ENCODE data around the gene HEXIM1. TPM values are rescaled to one million over a fixed set of nuclear protein-coding genes. Genes with fewer than 3 reads are reported as not detected.
A peak's percentile ranks its signal among the peaks of the same experiment; 100 is the strongest.

The HEXIM1 gene
- total and polyA plus RNA-seq, 4 experiments from 2014 or later: 2.8 to 30.8 (median 17.3) TPM

DNA sequence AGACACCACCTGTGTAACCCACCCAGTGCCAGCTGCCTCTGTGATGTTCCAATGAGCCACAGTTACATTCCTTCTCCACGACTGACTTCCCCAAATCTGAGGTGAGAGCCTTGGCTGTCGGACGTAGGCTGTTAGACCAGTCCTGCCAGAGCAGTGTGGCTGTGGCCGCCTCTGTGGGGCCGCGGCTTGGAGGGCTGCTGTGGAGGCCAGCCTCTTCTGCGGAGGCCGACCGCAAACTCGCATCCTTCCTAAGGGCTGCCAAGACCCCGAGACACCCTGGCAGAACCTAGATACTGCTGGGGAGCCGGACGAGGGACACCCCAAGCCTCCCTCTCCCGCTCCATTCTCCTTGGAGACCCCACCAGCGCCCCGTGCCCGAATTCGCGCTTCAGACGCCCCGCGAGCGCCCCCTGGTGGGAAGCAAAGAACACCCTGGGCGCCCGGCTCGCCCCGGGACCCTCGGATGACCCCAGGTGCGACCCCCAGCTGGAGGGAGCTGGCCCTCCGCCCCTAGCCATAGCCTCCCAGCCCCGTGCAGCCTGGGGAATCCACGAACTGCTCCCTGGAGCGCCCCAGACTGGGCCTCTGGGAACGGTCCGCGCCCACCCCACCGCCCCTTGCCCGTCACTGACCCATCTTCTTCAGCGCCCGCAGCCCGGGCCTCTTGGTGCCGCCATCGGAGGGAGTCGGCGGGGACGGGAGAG is 16.5 kb upstream of the HEXIM1 start:
- peak overlapping the region; percentile 53 to 78 (median 64) for H3K4me3 Mint-ChIP-seq
- intact Hi-C loops (cut with micrococcal nuclease): loop anchor here (1.0 to 2.0 kb wide), 3 partner anchors 70 to 356 kb away; partner anchors contain the start of gene NMT1
- Histone ChIP-seq H3K36me3 (ENCODE audit: insufficient read depth, low read length) (no peaks in the 10 kb centered on the region), H3K27me3 (ENCODE audit: insufficient read depth, low read length) (no peaks in the 10 kb centered on the region), H3K9me3 (ENCODE audit: control insufficient read depth in 1 of 2, low read length in 2 of 2) (no peaks in the 10 kb centered on the region), H3K4me1 (ENCODE audit: insufficient read depth, low read length) (peaks cover 21% of the 10 kb centered on the region), H3K27ac (ENCODE audit: low read depth, low read length) (peak overlapping the region; percentile 92), H3K4me3 (ENCODE audit: low read length in 2 of 2) (peak overlapping the region in 1 of 2 donors; percentile 65)
- H3K27ac Mint-ChIP-seq: peak overlapping the region in 3 of 7 donors; percentile 7 to 29 (median 18)
- H3K4me1 Mint-ChIP-seq: peaks cover 9 to 32% (median 16%) of the 10 kb centered on the region in 4 donors
- ChIA-PET CTCF (ENCODE audit: partially characterized antibody) (interaction anchor here (8.7 to 14.3 kb wide), 2 partner anchors 22 to 66 kb away, joined by 300 to 552 read pairs; partner anchors contain the start of genes HEXIM1 and HEXIM2), POLR2A (ENCODE audit: partially characterized antibody) (interaction anchor here (0.7 to 9.3 kb wide), 3 partner anchors 18 to 81 kb away, joined by 3 to 243 read pairs (median 3); partner anchors contain the start of genes HEXIM1 and NMT1)
- H3K27me3 Mint-ChIP-seq: no peaks in the 10 kb centered on the region
- DNase-seq: peak in 4 of 5 donors; percentile 34 to 53 (median 40)
- no peaks in the 10 kb centered on the region for H3K9me3 Mint-ChIP-seq
- peaks cover 0 to 7% of the 10 kb centered on the region in 2 donors for H3K36me3 Mint-ChIP-seq

DNA sequence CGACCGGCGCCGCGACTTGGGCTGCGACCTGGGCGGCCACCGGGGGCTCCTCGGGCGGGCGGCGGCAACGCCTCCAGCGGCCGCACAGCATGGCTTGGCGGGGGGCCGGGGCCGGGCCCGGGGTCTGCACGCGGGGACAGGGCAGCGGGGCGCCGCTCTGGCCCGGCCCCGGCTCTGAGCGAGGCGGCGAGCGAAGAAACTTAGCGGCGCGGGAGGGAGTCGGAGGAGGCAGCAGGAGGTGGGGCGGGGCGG is 16.0 kb upstream of the HEXIM1 start, which contains the start of gene PLCD3:
TSS of gene PLCD3 (minus strand) at position 196 of the 252 bp plus-strand sequence. CDS start at position 91, 105 bp downstream.
- Mint-ChIP-seq H3K4me1 (peaks cover 9 to 35% (median 16%) of the 10 kb centered on the region in 4 donors), H3K27ac (peak within 1 kb of the TSS; percentile 80 to 96 (median 95)), H3K36me3 (peaks cover 0 to 7% of the 10 kb centered on the region in 2 donors), H3K27me3 (no peaks in the 10 kb centered on the region), H3K4me3 (peak within 1 kb of the TSS; percentile 89 to 93 (median 92)), H3K9me3 (no peaks in the 10 kb centered on the region)
- no peaks in the 10 kb centered on the region for H3K27me3 ChIP-seq (ENCODE audit: insufficient read depth, low read length)
- ChIA-PET POLR2A (ENCODE audit: partially characterized antibody) (interaction anchor here (1.0 to 9.3 kb wide), 2 partner anchors 17 to 71 kb away, joined by 4 to 243 read pairs; partner anchors contain the start of genes HEXIM1 and NMT1), CTCF (ENCODE audit: partially characterized antibody) (interaction anchor here (8.7 to 14.3 kb wide), 2 partner anchors 22 to 66 kb away, joined by 300 to 552 read pairs; partner anchors contain the start of genes HEXIM1 and HEXIM2)
- peak within 1 kb of the TSS; percentile 92 for H3K27ac ChIP-seq (ENCODE audit: low read depth, low read length)
- H3K36me3 ChIP-seq (ENCODE audit: insufficient read depth, low read length): no peaks in the 10 kb centered on the region
- H3K9me3 ChIP-seq (ENCODE audit: control insufficient read depth in 1 of 2, low read length in 2 of 2): no peaks in the 10 kb centered on the region
- H3K4me3 ChIP-seq (ENCODE audit: low read length in 2 of 2): peak within 1 kb of the TSS; percentile 65 to 86
- peaks cover 25% of the 10 kb centered on the region for H3K4me1 ChIP-seq (ENCODE audit: insufficient read depth, low read length)
- intact Hi-C loops (cut with micrococcal nuclease): loop anchor here (1.0 to 2.0 kb wide), 3 partner anchors 71 to 357 kb away; partner anchors contain the start of gene NMT1
- no peak for DNase-seq

DNA sequence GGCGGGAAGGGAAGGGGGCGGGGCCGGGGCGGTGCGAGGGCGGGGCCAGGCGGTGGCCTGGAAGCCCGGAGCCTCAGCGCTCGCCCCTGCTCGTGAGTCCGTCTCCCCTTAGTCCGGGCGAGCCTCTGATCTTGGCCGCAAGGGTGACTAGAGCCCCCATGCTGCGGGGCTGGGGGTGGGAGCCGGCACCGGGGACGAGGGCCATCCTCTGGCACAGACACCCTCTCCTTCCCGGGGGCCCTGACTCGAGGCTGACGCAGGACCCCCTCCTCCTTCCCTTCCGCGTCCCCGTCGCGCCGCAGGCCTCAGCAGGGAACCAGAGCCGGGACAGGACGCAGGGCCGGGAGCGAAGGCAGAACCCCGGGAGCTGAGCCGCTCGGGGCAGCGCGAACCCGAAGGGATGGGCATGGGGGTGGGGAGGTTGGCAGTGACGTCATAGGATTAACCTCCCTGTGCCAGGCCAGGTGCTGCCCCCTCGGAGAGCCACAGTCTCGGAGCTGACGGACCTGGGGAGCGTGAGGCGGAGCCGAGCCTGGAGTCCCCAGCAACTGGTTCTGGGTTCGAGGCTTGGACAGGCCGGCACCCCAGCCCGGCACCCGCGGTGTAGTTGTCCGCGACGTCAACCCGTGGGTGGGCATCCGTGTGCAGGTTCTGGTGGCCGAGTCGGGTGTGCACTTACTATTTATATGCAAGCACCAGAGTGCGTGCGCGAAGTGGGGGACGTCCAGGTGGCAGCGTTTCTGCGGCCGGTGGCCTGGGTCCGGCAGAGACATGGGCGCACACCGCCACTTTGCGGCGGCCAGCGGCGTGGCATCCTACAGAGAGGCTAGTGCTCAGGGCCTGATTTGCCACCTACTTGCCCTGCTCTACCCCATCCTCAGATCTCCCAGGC is 15.5 kb upstream of the HEXIM1 start:
- Mint-ChIP-seq H3K36me3 (peaks cover 0 to 7% of the 10 kb centered on the region in 2 donors), H3K4me1 (peaks cover 9 to 37% (median 16%) of the 10 kb centered on the region in 4 donors), H3K27ac (peak overlapping the region; percentile 80 to 96 (median 95)), H3K9me3 (no peaks in the 10 kb centered on the region), H3K27me3 (no peaks in the 10 kb centered on the region), H3K4me3 (peak overlapping the region; percentile 89 to 93 (median 92))
- ChIA-PET POLR2A (ENCODE audit: partially characterized antibody) (interaction anchor here (0.6 to 9.3 kb wide), 4 partner anchors 17 to 284 kb away, joined by 3 to 243 read pairs (median 4); partner anchors contain the start of genes HEXIM1, HEXIM2 and NMT1), CTCF (ENCODE audit: partially characterized antibody) (interaction anchor here (1.1 to 14.3 kb wide), 6 partner anchors 21 to 65 kb away, joined by 3 to 552 read pairs (median 6); partner anchors contain the start of genes HEXIM1 and HEXIM2)
- peak overlapping the region; percentile 65 to 86 for H3K4me3 ChIP-seq (ENCODE audit: low read length in 2 of 2)
- H3K27ac ChIP-seq (ENCODE audit: low read depth, low read length): peak overlapping the region; percentile 92
- no peaks in the 10 kb centered on the region for H3K36me3 ChIP-seq (ENCODE audit: insufficient read depth, low read length)
- H3K27me3 ChIP-seq (ENCODE audit: insufficient read depth, low read length): no peaks in the 10 kb centered on the region
- intact Hi-C loops (cut with micrococcal nuclease): loop anchor here (1.0 to 2.0 kb wide), 3 partner anchors 72 to 358 kb away; partner anchors contain the start of gene NMT1
- no peaks in the 10 kb centered on the region for H3K9me3 ChIP-seq (ENCODE audit: control insufficient read depth in 1 of 2, low read length in 2 of 2)
- peaks cover 25% of the 10 kb centered on the region for H3K4me1 ChIP-seq (ENCODE audit: insufficient read depth, low read length)
- peak; percentile 75 to 81 (median 75) for DNase-seq

DNA sequence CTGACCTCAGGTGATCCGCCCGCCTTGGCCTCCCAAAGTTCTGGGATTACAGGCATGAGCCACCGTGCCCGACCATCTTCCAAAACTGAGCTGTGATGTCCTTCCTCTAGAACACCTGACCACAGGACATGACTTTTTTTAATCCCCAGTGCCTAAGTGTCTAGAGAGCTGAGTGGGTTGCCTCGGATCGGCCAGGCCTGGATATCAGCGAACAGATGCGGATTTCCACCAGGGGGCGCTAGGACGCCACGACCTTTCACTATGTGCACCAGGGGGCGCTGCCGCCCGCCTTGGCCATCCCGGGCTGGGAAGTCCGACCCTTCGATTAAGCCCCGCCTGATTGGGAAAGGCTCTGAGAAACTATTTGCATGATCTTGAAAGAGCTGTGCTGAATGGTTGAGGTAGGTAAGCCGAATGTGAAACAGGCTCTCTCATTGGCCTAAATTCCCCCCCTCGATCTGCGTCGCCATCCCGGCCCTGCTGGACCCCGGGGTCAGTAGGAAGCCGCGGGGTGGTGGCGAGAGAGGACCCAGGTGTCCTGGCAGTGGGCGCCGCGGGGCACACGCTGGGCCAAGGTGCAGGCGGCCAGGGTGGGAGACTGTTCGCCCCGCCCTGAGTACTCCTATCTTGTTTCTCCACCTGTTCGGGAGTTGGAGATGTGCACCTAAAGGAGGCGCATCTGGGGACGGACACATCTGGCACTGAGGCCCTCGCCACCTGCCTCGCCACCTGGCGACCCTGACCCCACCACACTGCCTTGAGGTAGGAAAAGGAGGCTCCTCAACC is 12.9 kb upstream of the HEXIM1 start, which contains the start of gene ACBD4:
TSS of gene ACBD4 (plus strand) at position 496 of the 786 bp plus-strand sequence. CDS start 458 bp downstream, outside the sequence.
- Histone ChIP-seq H3K36me3 (ENCODE audit: insufficient read depth, low read length) (no peaks in the 10 kb centered on the region), H3K27me3 (ENCODE audit: insufficient read depth, low read length) (no peaks in the 10 kb centered on the region), H3K27ac (ENCODE audit: low read depth, low read length) (peak within 1 kb of the TSS; percentile 70), H3K4me3 (ENCODE audit: low read length in 2 of 2) (peak within 1 kb of the TSS; percentile 90 to 92), H3K9me3 (ENCODE audit: control insufficient read depth in 1 of 2, low read length in 2 of 2) (no peaks in the 10 kb centered on the region), H3K4me1 (ENCODE audit: insufficient read depth, low read length) (peaks cover 25% of the 10 kb centered on the region)
- peak within 1 kb of the TSS; percentile 84 to 94 (median 90) for H3K4me3 Mint-ChIP-seq
- DNase-seq: peak; percentile 96 to 97 (median 97)
- intact Hi-C loops (cut with micrococcal nuclease): loop anchor here (1.0 kb wide), 4 partner anchors 13 to 63 kb away; partner anchors contain the start of genes HEXIM1 and HEXIM2
- POLR2A ChIA-PET (ENCODE audit: partially characterized antibody): interaction anchor here (0.5 to 9.3 kb wide), 20 partner anchors 9 to 236 kb away, joined by 3 to 243 read pairs (median 5); partner anchors contain the start of genes EFTUD2, FMNL1, HEXIM1 and HEXIM2
- CTCF ChIA-PET (ENCODE audit: partially characterized antibody): interaction anchor here (0.6 to 14.3 kb wide), 58 partner anchors 10 to 603 kb away, joined by 3 to 552 read pairs (median 4); partner anchors contain the start of genes FMNL1, HEXIM1, HEXIM2 and MAP3K14
- no peaks in the 10 kb centered on the region for H3K27me3 Mint-ChIP-seq
- H3K36me3 Mint-ChIP-seq: peaks cover 0 to 10% of the 10 kb centered on the region in 2 donors
- no peaks in the 10 kb centered on the region for H3K9me3 Mint-ChIP-seq
- peak within 1 kb of the TSS; percentile 86 to 94 (median 91) for H3K27ac Mint-ChIP-seq
- peaks cover 9 to 37% (median 16%) of the 10 kb centered on the region in 4 donors for H3K4me1 Mint-ChIP-seq

DNA sequence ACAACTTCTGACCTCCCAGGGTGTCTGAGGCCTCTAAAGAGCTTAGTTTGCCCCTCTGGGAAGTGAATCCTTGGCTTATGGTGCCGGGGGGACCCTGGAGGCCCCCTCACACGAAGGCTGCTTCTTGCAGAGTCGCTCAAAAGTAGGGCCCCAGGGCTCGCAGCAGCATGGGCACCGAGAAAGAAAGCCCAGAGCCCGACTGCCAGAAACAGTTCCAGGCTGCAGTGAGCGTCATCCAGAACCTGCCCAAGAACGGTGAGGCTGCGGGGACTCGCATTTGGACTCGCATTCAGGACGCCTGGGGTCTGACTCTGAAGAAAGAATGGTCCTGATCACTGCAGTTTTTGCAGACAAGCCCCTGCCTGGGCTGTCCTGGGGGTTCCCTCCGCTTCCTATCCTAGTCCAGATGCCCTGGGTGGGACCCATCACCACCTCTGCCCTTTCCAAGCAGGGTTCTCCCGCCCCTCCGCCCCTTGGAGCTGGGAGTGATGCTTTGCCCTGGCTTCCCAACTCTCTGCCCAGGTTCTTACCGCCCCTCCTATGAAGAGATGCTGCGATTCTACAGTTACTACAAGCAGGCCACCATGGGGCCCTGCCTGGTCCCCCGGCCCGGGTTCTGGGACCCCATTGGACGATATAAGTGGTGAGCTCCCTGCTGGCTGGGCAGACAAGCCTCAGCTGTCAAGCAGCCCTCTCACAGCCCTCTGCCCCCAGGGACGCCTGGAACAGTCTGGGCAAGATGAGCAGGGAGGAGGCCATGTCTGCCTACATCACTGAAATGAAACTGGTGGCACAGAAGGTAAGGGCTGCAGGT is 12.1 kb upstream of the HEXIM1 start:
- peaks cover 29% of the 10 kb centered on the region for H3K4me1 ChIP-seq (ENCODE audit: insufficient read depth, low read length)
- no peaks in the 10 kb centered on the region for H3K27me3 Mint-ChIP-seq
- peak in 2 of 5 donors; percentile 12 to 36 for DNase-seq
- peak overlapping the region; percentile 86 to 94 (median 91) for H3K27ac Mint-ChIP-seq
- ChIA-PET CTCF (ENCODE audit: partially characterized antibody) (interaction anchor here (0.6 to 14.3 kb wide), 55 partner anchors 11 to 361 kb away, joined by 3 to 552 read pairs (median 5); partner anchors contain the start of genes FMNL1, HEXIM1, HEXIM2 and MAP3K14), POLR2A (ENCODE audit: partially characterized antibody) (interaction anchor here (0.6 to 9.3 kb wide), 18 partner anchors 8 to 237 kb away, joined by 3 to 243 read pairs (median 5); partner anchors contain the start of genes EFTUD2, FMNL1, HEXIM1 and HEXIM2)
- intact Hi-C loops (cut with micrococcal nuclease): loop anchor here (1.0 kb wide), 4 partner anchors 12 to 62 kb away; partner anchors contain the start of genes HEXIM1 and HEXIM2
- peak overlapping the region; percentile 90 to 92 for H3K4me3 ChIP-seq (ENCODE audit: low read length in 2 of 2)
- H3K27ac ChIP-seq (ENCODE audit: low read depth, low read length): peak overlapping the region; percentile 70
- peaks cover 13 to 44% (median 21%) of the 10 kb centered on the region in 4 donors for H3K4me1 Mint-ChIP-seq
- H3K9me3 ChIP-seq (ENCODE audit: control insufficient read depth in 1 of 2, low read length in 2 of 2): no peaks in the 10 kb centered on the region
- peaks cover 0 to 10% of the 10 kb centered on the region in 2 donors for H3K36me3 Mint-ChIP-seq
- no peaks in the 10 kb centered on the region for H3K27me3 ChIP-seq (ENCODE audit: insufficient read depth, low read length)
- H3K9me3 Mint-ChIP-seq: no peaks in the 10 kb centered on the region
- peak overlapping the region; percentile 84 to 94 (median 90) for H3K4me3 Mint-ChIP-seq
- no peaks in the 10 kb centered on the region for H3K36me3 ChIP-seq (ENCODE audit: insufficient read depth, low read length)

Data from CD4-positive, alpha-beta memory T cell (primary cell).